B cell (primary cell): Measurements from ENCODE around the gene RAD51B. TPM values are rescaled to one million over a fixed set of nuclear protein-coding genes. Genes with fewer than 3 reads are reported as not detected.

Experiments used
- ATAC-seq: fragments of 200-7000 bp; cut with Tn5 transposase; one replicate; pipeline ENCODE4 v1.10.0; 2021; ENCODE audit warnings: low read depth, mild to moderate bottlenecking, moderate number of reproducible peaks, moderate library complexity
- CTCF ChIA-PET: fragments of 350-600 bp; sonication (Branson Sonifier 250); formaldehyde crosslinking; loops from one replicate; lab custom pipeline; 2021; ENCODE audit warnings: antibody characterized with exemption, inconsistent platforms; lab: Charles Lee
- POLR2A ChIA-PET: fragments of 350-600 bp; sonication (Branson Sonifier 250); formaldehyde crosslinking; loops from one replicate; lab custom pipeline; 2021; ENCODE audit warnings: antibody characterized with exemption; lab: Charles Lee
- DNase-seq: peaks from one replicate; pipeline ENCODE4 v3.0.0; 2013
- H2AFZ ChIP-seq: 2 replicates; pipeline ENCODE4 v1.6.1; 2012; ENCODE audit warnings: mild to moderate bottlenecking, low read depth, low read length; ENCODE audit not compliant: insufficient read depth, poor library complexity, severe bottlenecking
- H3K27ac ChIP-seq, 2 donors: 1 replicate in 1 of 2; 2 replicates in 1 of 2; pipeline ENCODE4 v1.5.1; 2012 to 2013; ENCODE audit warnings: low read length in 2 of 2, mild to moderate bottlenecking in 2 of 2, moderate library complexity in 1 of 2
- H3K27me3 ChIP-seq, 4 experiments: fragments of 200-600 bp in 1 of 4; sonication (generic) in 1 of 4; replicated peaks in 1 of 4; 1 replicate in 2 of 4; 2 replicates in 2 of 4; pipeline versions ENCODE4 v1.6.1 to v1.7.0; 2013 to 2016; ENCODE audit warnings: low read length in 3 of 4, mild to moderate bottlenecking in 2 of 4, mixed read lengths in 1 of 4, moderate library complexity in 1 of 4; ENCODE audit not compliant: insufficient read depth in 4 of 4, control insufficient read depth in 3 of 4; ENCODE audit errors: control extremely low read depth in 1 of 4
- H3K36me3 ChIP-seq, 2 experiments: replicated peaks in 1 of 2; 1 replicate in 1 of 2; 2 replicates in 1 of 2; pipeline versions ENCODE4 v1.6.1 to v1.7.1; 2013; ENCODE audit warnings: low read length in 1 of 2; ENCODE audit not compliant: insufficient read depth in 2 of 2, control insufficient read depth in 1 of 2; ENCODE audit errors: control extremely low read depth in 1 of 2, extremely low read depth in 1 of 2
- H3K4me1 ChIP-seq, 2 donors: fragments of 200-600 bp in 1 of 2; sonication (generic) in 1 of 2; 1 replicate in 1 of 2; 2 replicates in 1 of 2; pipeline versions ENCODE4 v1.5.1 to v1.6.1; 2013 to 2017; ENCODE audit warnings: low read length in 2 of 2; ENCODE audit not compliant: control insufficient read depth in 2 of 2, insufficient read depth in 2 of 2
- H3K4me2 ChIP-seq: replicated peaks from 2 replicates; pipeline ENCODE3; 2012; ENCODE audit warnings: mild to moderate bottlenecking, low read depth, low read length; ENCODE audit not compliant: poor library complexity, severe bottlenecking
- H3K4me3 ChIP-seq, 5 experiments: fragments of 200-600 bp in 1 of 5; sonication (generic) in 1 of 5; 1 replicate in 3 of 5; 2 replicates in 2 of 5; pipeline versions ENCODE4 v1.5.1 to v1.7.0; 2011 to 2016; ENCODE audit warnings: low read length in 4 of 5, mild to moderate bottlenecking in 4 of 5, low read depth in 2 of 5, control low read depth in 1 of 5, moderate library complexity in 1 of 5; ENCODE audit not compliant: insufficient read depth in 1 of 5; ENCODE audit errors: control extremely low read depth in 1 of 5, extremely low read depth in 1 of 5
- H3K79me2 ChIP-seq: fragments of 200-600 bp; sonication (generic); one replicate; pipeline ENCODE4 v1.6.0; 2016; ENCODE audit warnings: low read length; ENCODE audit not compliant: control insufficient read depth, insufficient read depth
- H3K9ac ChIP-seq: fragments of 200-600 bp; sonication (generic); 2 replicates; pipeline ENCODE4 v1.6.1; 2017; ENCODE audit warnings: mild to moderate bottlenecking, low read length, moderate library complexity
- H3K9me3 ChIP-seq, 3 donors: one replicate each; pipeline versions ENCODE4 v1.6.1 to v1.7.1; 2013; ENCODE audit warnings: low read length in 2 of 3; ENCODE audit not compliant: control insufficient read depth in 2 of 3, insufficient read depth in 1 of 3; ENCODE audit errors: control extremely low read depth in 1 of 3
- H4K20me1 ChIP-seq: 2 replicates; pipeline ENCODE4 v1.6.0; 2012; ENCODE audit warnings: mild to moderate bottlenecking, low read length; ENCODE audit not compliant: insufficient read depth, control insufficient read depth, poor library complexity, severe bottlenecking
- H3K27ac Mint-ChIP-seq: one replicate; pipeline ENCODE4 v1.8.0; 2021; ENCODE audit warnings: mixed read lengths
- H3K27me3 Mint-ChIP-seq: one replicate; pipeline ENCODE4 v1.8.0; 2021; ENCODE audit warnings: mixed read lengths
- H3K4me1 Mint-ChIP-seq: one replicate; pipeline ENCODE4 v1.8.0; 2021; ENCODE audit warnings: mixed read lengths
- H3K4me3 Mint-ChIP-seq: one replicate; pipeline ENCODE4 v1.8.0; 2021; ENCODE audit warnings: mixed read lengths
- H3K9me3 Mint-ChIP-seq: one replicate; pipeline ENCODE4 v1.8.0; 2022; ENCODE audit warnings: mixed read lengths; ENCODE audit not compliant: insufficient read depth
- CTCF ChIP-seq: fragments of 200-600 bp; IDR thresholded peaks from one replicate; pipeline ENCODE4 v1.8.0; 2022; ENCODE audit warnings: antibody characterized with exemption, mild to moderate bottlenecking
- EZH2 ChIP-seq: IDR thresholded peaks from 2 replicates; pipeline ENCODE4 v1.6.1; 2012; ENCODE audit warnings: borderline replicate concordance, low read depth, mild to moderate bottlenecking, moderate library complexity, low read length; ENCODE audit not compliant: insufficient read depth, poor library complexity, severe bottlenecking
- WGBS: methylation state at CpG from one replicate; pipeline ENCODE4 v1.1.5; 2013; ENCODE audit warnings: missing lambda C conversion rate; ENCODE audit not compliant: insufficient coverage; 5-methylcytosine and 5-hydroxymethylcytosine counted together
- intact Hi-C: fragments of 100-400 bp; cut with micrococcal nuclease; formaldehyde crosslinking; loops from one replicate; pipeline ENCODE4 v1.10.0; 2022
- polyA plus RNA-seq: library from polyadenylated mRNA; depleted of rRNA; stranded (reverse); fragments of >200 nt; gene quantifications from 2 replicates; pipeline ENCODE4 v1.2.3, GENCODE V29; 2012
- total RNA-seq, 2 donors: library from RNA; stranded (reverse); fragments of 120-200 nt in 1 of 2; gene quantifications; 1 replicate in 1 of 2; 2 replicates in 1 of 2; pipeline versions ENCODE4 v1.2.3 to v1.2.4, GENCODE V29; 2013 to 2022

RAD51B gene
- total and polyA plus RNA-seq, 2 donors (not counting 1 experiment from before 2014, with no cell fraction given), result 6.5 to 60.6 TPM

- Histone ChIP-seq H2AFZ (no peak overlapping the region), H3K4me1 (no peaks in the 10 kb centered on the region), H3K36me3 (no peaks in the 10 kb centered on the region), H4K20me1 (no peaks in the 10 kb centered on the region), H3K27ac (no peak overlapping the region), H3K4me3 (no peak overlapping the region), H3K27me3 (no peaks in the 10 kb centered on the region), H3K9ac (no peak overlapping the region), H3K79me2 (peaks cover 12% of the 10 kb centered on the region), H3K4me2 (no peak overlapping the region), H3K9me3 (peaks cover 8 to 16% (median 11%) of the 10 kb centered on the region in 3 donors)
- DNase-seq (no peak), ATAC-seq (no peak)
- TF ChIP-seq EZH2, result no peak
- Mint-ChIP-seq H3K4me1 (no peaks in the 10 kb centered on the region), H3K9me3 (peaks cover 17% of the 10 kb centered on the region), H3K27ac (no peak overlapping the region), H3K27me3 (no peaks in the 10 kb centered on the region), H3K4me3 (no peak overlapping the region)
- intact Hi-C loops, result no loop called here
- ChIA-PET POLR2A (no interaction called here), CTCF (no interaction called here)
- 92% methylated on average over 3 of the region's 3 CpGs for WGBS
Observed at GRCh38 chr14:68065322-68065721, 245.7 kb downstream of the RAD51B start.

GRCh38 chr14:68074765-68075381 is 255.3 kb downstream of the RAD51B start:
- intact Hi-C loops, result no loop called here
- Histone ChIP-seq H3K4me2 (no peak overlapping the region), H3K9ac (no peak overlapping the region), H3K27me3 (no peaks in the 10 kb centered on the region), H3K4me3 (no peak overlapping the region), H3K4me1 (peaks cover 5 to 19% of the 10 kb centered on the region in 2 donors), H2AFZ (no peak overlapping the region), H4K20me1 (no peaks in the 10 kb centered on the region), H3K36me3 (no peaks in the 10 kb centered on the region), H3K27ac (no peak overlapping the region), H3K9me3 (peaks cover 5 to 21% (median 11%) of the 10 kb centered on the region in 3 donors), H3K79me2 (peaks cover 20% of the 10 kb centered on the region)
- WGBS, result 82% methylated on average over 2 of the region's 3 CpGs
- Mint-ChIP-seq H3K4me3 (no peak overlapping the region), H3K27me3 (no peaks in the 10 kb centered on the region), H3K27ac (no peak overlapping the region), H3K4me1 (peaks cover 31% of the 10 kb centered on the region), H3K9me3 (peaks cover 19% of the 10 kb centered on the region)
- POLR2A ChIA-PET, result no interaction called here
- ATAC-seq (no peak), DNase-seq (no peak)
- TF ChIP-seq EZH2 (no peak), CTCF (no peak)
- CTCF ChIA-PET, result no interaction called here
